ENCODE measurements around the gene RNF41. TPM values are rescaled to one million over a fixed set of nuclear protein-coding genes. Genes with fewer than 3 reads are reported as not detected.
"Not testable (repeated sequence)": the region's sequence is repeated elsewhere in the genome, so short reads cannot be mapped to it uniquely, and the experiment has no call there.

RNF41 gene
- total RNA-seq: 100 to 1,000 TPM in 3 of 4 donors, 10 to 100 TPM in 1; 64.4 to 165 (median 109) TPM

GRCh38 chr12:56221757-56222530 is at the start of gene RNF41:
TSS of gene RNF41 (minus strand) at chr12:56221922. CDS start at chr12:56214047, 7,875 bp downstream.
- peaks cover 0 to 19% (median 2%) of the 10 kb centered on the region in 4 donors for H3K36me3 ChIP-seq
- DNase-seq (ENCODE audit: extremely low spot score): peak; percentile 99
- H3K9me3 ChIP-seq: no peaks in the 10 kb centered on the region
- H3K27me3 ChIP-seq: no peaks in the 10 kb centered on the region
- H3K27ac ChIP-seq (replicated peaks in 1 of 4): peak within 1 kb of the TSS; percentile 94 to 98 (median 96)
- 2% methylated on average over 29 of the region's 42 CpGs for WGBS
- peak within 1 kb of the TSS; percentile 75 to 87 (median 80) for H3K4me3 ChIP-seq
- H3K4me1 ChIP-seq: peaks cover 40 to 78% (median 67%) of the 10 kb centered on the region in 4 donors
- TF ChIP-seq POLR2A (IDR thresholded peaks at IDR 0.05; ENCODE audit: low read depth) (peak; percentile 94), EP300 (IDR thresholded peaks at IDR 0.05) (no peak), POLR2AphosphoS5 (IDR thresholded peaks at IDR 0.05) (peak; percentile 100), CTCF (IDR thresholded peaks at IDR 0.05) (peak in 1 of 3 experiments; percentile 18)
- intact Hi-C loops (cut with DNase I): no loop called here

- TF ChIP-seq CTCF (IDR thresholded peaks at IDR 0.05): peak; percentile 39 to 53 (median 47)
- no peak for TF ChIP-seq POLR2A (IDR thresholded peaks at IDR 0.05; ENCODE audit: low read depth)
- TF ChIP-seq POLR2AphosphoS5 (IDR thresholded peaks at IDR 0.05): peak in 1 of 2 donors; percentile 48
- no peaks in the 10 kb centered on the region for H3K9me3 ChIP-seq
- peak overlapping the region; percentile 68 to 75 (median 73) for H3K27ac ChIP-seq (replicated peaks in 1 of 4)
- no peak overlapping the region for H3K4me3 ChIP-seq
- H3K36me3 ChIP-seq: peaks cover 32 to 72% (median 65%) of the 10 kb centered on the region in 4 donors
- H3K27me3 ChIP-seq: no peaks in the 10 kb centered on the region
- DNase-seq (ENCODE audit: extremely low spot score): no peak
- peaks cover 30 to 42% (median 31%) of the 10 kb centered on the region in 4 donors for H3K4me1 ChIP-seq
- 0% methylated on average over 1 of the region's 1 CpG for WGBS
- intact Hi-C loops (cut with DNase I): no loop called here
Observed at GRCh38 chr12:56271031-56271430, 49.3 kb upstream of the RNF41 start.

GRCh38 chr12:56267443-56268071 is 45.8 kb upstream of the RNF41 start:
- TF ChIP-seq POLR2AphosphoS5 (IDR thresholded peaks at IDR 0.05): no peak
- no peak for TF ChIP-seq POLR2A (IDR thresholded peaks at IDR 0.05; ENCODE audit: low read depth)
- no peak for TF ChIP-seq CTCF (IDR thresholded peaks at IDR 0.05)
- TF ChIP-seq EP300 (IDR thresholded peaks at IDR 0.05): no peak
- H3K36me3 ChIP-seq: peaks cover 0 to 38% (median 31%) of the 10 kb centered on the region in 4 donors
- no peak for DNase-seq (ENCODE audit: extremely low spot score)
- no peaks in the 10 kb centered on the region for H3K27me3 ChIP-seq
- H3K4me3 ChIP-seq: peak overlapping the region; percentile 67 to 88 (median 78)
- H3K9me3 ChIP-seq: no peaks in the 10 kb centered on the region
- 33% methylated on average over 19 of the region's 21 CpGs for WGBS
- peaks cover 33 to 47% (median 36%) of the 10 kb centered on the region in 4 donors for H3K4me1 ChIP-seq
- H3K27ac ChIP-seq (replicated peaks in 1 of 4): peak overlapping the region; percentile 95 to 98 (median 98)
- intact Hi-C loops (cut with DNase I): no loop called here

GRCh38 chr12:56266693-56267442 is 45.1 kb upstream of the RNF41 start, which contains the start of gene COQ10A:
TSS of gene COQ10A (plus strand) at chr12:56266942. CDS start at chr12:56267119, 177 bp downstream.
- no peaks in the 10 kb centered on the region for H3K27me3 ChIP-seq
- peaks cover 33 to 47% (median 36%) of the 10 kb centered on the region in 4 donors for H3K4me1 ChIP-seq
- intact Hi-C loops (cut with DNase I): no loop called here
- peak; percentile 46 for TF ChIP-seq POLR2A (IDR thresholded peaks at IDR 0.05; ENCODE audit: low read depth)
- peak; percentile 65 to 78 (median 71) for TF ChIP-seq CTCF (IDR thresholded peaks at IDR 0.05)
- TF ChIP-seq EP300 (IDR thresholded peaks at IDR 0.05): no peak
- TF ChIP-seq POLR2AphosphoS5 (IDR thresholded peaks at IDR 0.05): peak; percentile 91 to 96
- H3K4me3 ChIP-seq: peak within 1 kb of the TSS; percentile 67 to 88 (median 78)
- H3K9me3 ChIP-seq: no peaks in the 10 kb centered on the region
- WGBS: under 1% methylated on average over 38 of the region's 68 CpGs
- peaks cover 0 to 31% (median 24%) of the 10 kb centered on the region in 4 donors for H3K36me3 ChIP-seq
- peak; percentile 98 for DNase-seq (ENCODE audit: extremely low spot score)
- peak within 1 kb of the TSS; percentile 95 to 98 (median 98) for H3K27ac ChIP-seq (replicated peaks in 1 of 4)

- intact Hi-C loops (cut with DNase I); H3K27me3 ChIP-seq; DNase-seq (ENCODE audit: extremely low spot score); H3K9me3 ChIP-seq: not testable (repeated sequence)
- peak overlapping the region; percentile 67 to 88 (median 78) for H3K4me3 ChIP-seq
- H3K4me1 ChIP-seq: peaks cover 27 to 41% (median 31%) of the 10 kb centered on the region in 4 donors
- peak overlapping the region; percentile 95 to 98 (median 98) for H3K27ac ChIP-seq (replicated peaks in 1 of 4)
- WGBS: 56% methylated on average over 16 of the region's 16 CpGs
- H3K36me3 ChIP-seq: peaks cover 0 to 24% (median 19%) of the 10 kb centered on the region in 4 donors
Observed at GRCh38 chr12:56266068-56266692, 44.5 kb upstream of the RNF41 start.

GRCh38 chr12:56262955-56263354 is 41.2 kb upstream of the RNF41 start:
- 96% methylated on average over 5 of the region's 7 CpGs for WGBS
- intact Hi-C loops (cut with DNase I): not testable (repeated sequence)

More at GRCh38 chr12:56262955-56263354, 41.2 kb upstream of the RNF41 start:
- H3K9me3 ChIP-seq; H3K4me3 ChIP-seq; H3K27ac ChIP-seq (replicated peaks in 1 of 4); H3K36me3 ChIP-seq; H3K27me3 ChIP-seq; DNase-seq (ENCODE audit: extremely low spot score): not testable (repeated sequence)
- H3K4me1 ChIP-seq: peaks cover 22 to 33% (median 28%) of the 10 kb centered on the region in 4 donors
